T-helper 9 cell (primary cell): ENCODE measurements around the gene PBX4.
"Not testable (repeated sequence)": the region's sequence is repeated elsewhere in the genome, so short reads cannot be mapped to it uniquely, and the experiment has no call there.

ENCODE experiments used
- DNase-seq: peaks from one replicate; pipeline ENCODE4 v3.0.0-alpha.2; 2020

Gene PBX4

DNA sequence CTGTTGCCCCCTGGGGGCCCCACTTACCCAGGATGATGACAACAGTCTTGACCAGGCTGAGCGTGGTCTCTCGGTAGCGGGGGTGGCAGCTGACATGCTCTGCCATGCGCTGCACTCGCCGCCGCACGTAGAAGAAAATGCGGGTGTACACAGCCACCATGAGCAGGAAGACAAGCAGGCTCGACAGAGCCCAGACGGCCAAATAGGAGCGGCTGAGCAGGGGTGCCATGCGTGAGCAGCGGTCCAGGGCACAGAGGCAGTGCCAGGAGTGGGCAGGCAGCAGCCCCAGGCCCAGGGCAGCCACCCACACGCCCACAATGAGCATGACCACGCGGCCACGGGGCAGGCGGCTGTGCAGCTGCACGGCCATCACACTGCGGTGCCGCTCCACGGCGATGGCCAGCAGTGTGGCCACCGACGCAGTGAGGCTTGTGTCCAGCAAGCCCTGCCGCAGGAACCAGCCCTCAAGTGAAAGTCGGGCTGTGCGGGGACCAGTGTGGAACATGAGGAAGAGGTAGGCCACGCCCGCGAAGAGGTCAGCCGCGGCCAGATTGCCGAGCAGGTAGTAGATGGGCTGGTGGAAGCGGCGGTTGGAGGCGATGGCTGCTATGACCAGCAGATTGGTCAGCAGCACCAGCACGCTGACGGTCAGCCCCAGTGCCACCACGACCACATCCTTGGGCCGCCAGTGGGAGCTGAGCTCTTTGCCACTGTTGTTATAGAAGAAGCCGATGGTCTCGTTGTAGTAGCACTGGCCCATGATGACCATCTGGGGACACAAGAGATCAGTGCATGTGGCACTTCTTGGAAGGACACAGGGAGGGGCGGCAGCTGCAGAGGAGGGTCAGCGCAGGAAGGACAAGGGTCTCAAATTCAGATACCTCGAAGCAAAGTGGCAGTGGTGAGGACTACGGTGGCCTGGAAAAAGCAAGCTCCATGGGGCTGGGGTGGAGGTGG is 8.3 kb upstream of the PBX4 start:
- no peak for DNase-seq

DNA sequence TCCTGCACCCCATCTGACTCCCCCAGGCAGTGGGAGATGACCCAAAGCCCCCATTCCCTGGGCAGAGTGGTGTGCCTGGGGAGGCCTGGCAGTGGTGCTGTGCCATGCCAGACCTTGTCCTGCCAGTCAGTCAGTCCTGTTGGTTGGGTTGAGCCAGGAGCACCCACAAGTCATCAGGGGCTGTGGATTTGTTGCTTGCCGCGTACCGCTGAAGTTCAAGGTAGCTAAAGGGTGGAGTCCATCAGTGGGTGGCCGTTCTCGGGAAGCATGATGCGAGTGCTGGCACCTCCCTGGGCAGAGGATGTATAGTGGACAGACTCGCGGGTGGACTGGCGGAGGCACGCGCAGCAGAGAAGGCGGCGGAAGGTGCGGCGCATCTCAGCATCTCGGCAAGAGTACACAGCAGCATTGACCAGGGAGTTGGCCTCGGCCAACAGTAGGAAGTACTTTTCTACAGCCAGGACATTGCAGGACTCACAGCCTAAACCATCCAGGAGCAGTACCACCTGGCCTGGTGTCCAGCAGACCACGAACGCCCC is 5.6 kb upstream of the PBX4 start:
- DNase-seq = no peak

DNA sequence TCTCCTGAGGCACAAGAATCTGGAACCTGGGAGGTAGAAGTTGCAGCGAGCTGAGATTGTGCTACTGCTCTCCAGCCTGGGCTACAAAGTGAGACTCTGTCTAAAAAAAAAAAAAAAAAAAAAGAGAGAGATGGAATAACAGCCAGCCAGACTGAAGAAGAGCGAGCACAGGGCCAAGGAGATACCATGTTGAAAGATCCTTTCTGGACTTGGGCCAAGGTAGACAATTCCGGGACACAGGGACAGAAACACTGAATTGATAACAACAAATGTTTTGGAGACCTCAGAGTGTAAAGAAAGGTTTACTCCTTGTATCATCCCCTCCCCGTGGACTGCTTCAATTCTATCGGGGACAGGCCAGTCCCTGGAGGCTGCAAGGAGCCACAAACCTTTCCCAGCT is 4.9 kb upstream of the PBX4 start:
- no peak for DNase-seq

DNA sequence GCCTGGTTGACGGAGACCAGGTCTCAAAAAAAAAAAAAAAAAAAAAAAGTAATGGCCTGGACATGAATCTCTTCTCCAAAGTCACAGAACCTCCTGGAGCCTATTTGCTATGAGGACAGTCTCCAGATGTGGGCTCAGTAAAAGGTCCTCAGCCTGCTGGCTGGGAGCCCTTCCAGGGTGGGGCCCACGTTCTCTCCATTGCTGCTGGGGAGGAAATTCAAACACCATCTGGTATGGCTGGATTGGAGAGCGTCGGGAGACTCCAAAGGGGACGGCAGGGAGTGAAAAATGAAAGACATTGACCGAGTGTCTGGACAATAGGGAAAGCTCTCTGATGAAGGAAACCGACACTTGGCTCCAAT is 1.3 kb upstream of the PBX4 start:
- DNase-seq = no peak

DNA sequence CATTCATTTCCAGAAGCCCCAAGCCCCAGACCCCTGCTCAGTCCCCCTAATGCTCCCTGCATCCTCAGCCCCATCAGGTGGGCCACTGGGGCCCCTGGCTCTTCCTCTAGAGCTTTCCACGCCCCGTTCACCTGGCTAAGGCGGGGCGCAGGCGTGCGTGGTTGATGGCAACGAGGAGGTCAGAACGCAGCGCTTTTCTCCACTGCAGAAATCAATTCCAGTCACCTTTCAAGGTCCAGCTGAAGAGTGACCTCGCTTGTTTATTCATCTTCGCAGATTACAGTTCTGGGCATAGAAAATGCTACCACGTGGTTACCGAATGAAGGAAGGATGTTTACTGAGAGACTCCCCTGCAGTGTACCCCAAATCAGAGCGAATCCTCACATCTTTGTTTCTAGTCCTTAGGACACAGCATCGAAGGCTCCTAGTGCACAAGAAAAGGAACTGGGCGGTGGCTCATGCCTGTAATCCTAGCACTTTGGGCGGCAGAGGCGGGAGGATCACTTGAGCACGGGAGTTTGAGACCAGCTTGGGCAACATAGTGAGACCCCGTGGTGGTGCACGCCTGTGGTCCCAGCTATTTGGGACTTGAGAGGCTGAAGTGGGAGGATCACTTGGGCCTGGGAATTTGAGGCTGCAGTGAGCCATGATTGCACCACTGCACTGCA is 828 bp upstream of the PBX4 start:
- no peak for DNase-seq

DNA sequence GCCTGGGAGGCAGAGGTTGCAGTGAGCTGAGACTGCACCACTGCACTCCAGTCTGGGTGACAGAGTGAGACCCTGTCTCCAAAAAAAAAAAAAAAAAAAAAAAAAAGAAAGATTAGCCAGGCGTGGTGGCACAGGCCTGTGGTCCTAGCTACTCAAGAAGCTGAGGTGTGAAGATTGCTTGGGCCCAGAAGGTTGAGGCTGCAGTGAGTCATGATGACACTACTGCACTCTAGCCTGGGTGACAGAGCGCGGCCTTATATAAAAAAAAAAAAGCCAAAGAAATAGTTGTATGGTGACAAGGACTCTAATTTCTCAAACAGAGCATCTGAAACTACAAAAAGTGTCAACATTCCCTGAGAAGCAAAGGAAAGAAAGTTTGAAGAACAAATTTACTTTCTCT is 3.4 kb downstream of the PBX4 start:
- DNase-seq = peak; percentile 30

DNA sequence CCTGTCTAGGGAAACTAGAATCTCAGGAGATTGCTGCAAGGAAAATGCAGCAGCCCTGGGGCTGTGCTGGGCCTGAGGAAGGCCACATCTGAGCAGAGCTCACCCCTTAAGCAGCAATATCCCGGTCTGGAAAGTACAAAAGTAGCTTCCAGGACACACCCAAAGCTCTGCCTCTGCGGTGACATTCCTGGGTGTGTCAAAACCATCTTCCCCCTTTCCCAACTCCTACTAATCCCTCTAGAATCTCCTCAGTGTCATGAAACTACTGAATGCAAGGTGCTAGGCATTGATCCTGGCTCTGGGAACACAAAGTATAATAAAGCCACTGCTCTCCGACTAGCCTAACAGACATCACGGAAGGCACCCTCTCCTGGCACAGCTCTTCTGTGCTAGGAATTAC is 5.0 kb downstream of the PBX4 start:
- DNase-seq = no peak

DNA sequence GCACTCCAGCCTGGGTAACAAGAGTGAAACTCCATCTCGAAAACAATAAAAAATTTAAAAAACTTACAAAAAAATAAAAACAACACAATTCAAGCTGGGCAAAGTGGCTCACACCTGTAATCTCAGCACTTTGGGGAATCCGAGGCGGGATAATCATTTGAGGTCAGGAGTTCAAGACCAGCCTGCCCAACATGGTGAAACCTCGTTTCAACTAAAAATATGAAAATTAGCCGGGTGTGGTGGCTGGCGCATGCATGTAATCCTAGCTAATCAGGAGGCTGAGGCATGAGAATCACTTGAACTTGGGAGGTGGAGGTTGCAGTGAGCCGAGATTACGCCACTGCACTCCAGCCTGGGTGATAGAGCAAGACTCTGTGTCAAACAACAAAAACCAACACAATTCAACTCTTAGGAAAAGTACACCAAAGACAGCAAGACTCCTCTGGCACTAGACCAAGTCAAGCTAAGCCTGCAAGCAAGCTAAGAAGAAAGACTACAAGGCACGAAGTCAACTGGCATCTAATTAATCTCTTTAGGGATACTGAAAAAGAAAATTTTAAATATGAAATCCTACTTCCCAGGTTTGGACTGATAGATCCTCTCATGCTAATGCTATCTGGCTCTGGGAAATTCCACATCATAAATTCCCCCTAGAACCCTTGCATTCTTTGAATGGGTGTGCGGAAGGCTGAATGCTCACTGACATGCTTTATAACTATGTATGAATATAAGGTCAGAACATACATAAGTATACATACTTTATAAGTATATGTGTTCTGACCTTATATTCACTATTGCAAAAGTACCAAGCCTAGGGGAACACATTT is 7.9 kb downstream of the PBX4 start:
- DNase-seq = no peak

DNA sequence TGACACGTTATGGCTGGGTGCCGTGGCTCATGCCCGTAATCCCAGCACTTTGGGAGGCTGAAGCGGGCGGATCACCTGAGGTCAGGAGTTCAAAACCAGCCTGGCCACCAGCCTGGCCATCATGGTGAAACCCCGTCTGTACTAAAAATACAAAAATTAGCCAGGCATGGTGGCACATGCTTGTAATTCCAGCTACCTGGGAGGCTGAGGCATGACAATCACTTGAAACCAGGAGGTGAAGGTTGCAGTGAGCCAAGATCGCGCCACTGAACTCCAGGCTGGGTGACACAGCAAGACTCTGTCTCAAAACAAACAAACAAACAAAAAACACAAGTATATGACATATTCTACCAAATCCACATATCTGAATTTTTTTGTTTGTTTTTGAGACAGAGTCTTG is 11.8 kb downstream of the PBX4 start:
- DNase-seq = not testable (repeated sequence)

DNA sequence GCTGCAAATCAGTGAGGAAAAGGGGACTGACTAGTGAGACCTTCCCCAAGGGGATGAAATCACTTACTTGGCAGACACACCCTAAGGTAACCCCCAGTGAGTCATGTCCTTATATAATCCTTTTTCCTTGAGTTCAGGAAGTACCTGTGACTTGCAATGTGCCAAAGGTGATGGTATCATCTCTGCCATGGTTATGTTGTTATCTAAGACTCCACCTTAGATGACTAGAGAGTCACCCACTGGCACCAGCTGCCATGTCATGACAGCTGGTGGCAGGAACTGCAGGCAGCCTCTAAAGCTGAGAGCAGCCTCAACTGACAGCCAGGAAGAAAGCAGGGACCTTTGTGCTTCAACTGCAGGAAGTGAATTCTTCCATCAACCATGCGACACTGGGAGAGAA is 12.5 kb downstream of the PBX4 start:
- DNase-seq = peak; percentile 45

DNA sequence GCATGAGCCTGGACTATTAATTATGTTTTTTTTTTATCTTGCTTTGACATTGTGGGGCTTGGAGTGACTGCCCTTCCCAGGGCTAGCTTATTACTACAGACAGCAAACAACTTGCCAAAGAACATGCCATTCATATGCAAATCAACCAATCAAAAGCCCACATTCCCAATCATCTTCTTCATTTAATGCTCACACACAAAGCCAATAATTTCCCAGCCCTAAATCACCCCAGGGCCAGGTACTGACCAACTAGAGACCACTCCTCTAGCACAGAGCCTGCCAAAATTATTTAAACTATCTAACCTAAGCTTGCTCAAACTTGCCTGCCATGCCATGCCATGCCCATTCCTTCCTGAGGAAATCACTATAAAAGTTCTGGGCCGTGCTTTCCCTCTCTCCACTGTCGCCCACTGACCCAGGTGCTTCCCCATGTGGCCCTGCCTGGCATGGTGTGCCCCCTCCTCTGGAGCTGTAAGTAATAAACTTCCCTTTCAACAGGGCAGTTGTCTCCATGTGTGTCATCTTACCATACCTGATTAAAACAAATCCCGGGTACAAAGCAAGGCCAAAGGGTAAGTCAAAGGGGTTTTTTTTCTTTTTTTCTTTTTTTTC is 15.7 kb downstream of the PBX4 start:
- no peak for DNase-seq

DNA sequence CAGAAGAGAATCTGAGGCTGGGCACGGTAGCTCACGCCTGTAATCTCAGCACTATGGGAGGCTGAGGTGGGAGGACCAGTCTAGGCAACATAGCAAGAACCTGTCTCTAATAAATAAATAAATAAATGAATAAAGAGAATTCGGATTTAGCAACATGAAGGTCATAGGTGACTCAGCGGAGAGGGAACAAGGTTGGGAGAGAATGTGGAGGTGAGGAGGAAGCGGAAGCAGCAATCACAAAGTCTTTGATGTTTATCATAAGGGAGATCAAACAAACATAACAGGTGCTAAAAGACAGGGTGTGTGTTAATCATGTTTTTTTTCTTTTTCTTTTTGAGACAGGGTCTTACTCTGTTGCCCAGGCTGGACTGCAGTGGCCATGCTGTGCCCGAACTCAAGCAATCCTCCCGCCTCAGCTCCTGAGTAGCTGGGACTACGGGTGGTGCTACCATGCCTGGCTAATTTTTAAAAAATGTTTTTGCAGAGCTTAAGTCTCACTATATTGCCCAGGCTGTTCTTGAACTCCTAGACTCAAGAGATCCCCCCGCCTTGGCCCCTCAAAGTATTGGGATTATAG is 16.3 kb downstream of the PBX4 start:
- DNase-seq = no peak

DNA sequence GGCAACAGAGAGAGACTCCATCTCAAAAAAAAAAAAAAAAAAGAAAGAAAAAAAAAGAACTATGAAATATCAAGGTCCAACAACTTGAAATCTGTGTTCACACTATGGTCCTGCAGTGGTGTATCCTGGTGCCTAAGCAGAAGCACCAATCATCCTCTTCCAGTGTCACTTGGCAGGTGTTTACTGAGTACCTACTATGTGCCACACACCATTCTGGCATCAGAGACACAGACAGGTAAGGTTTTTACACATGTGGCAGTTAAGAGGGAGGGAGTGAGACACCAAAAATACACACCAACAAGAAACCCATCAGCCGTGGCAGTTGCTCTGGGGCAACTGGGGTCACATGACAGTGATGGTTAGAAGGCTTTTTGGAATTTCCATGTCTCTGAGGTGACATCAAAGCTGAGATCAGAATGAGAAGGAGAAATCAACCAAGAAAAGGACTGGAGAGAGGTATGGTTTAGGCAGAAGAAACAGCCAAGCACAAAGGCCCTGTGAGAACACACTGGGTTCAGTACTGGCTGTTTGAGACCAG is 17.6 kb downstream of the PBX4 start:
- no peak for DNase-seq

DNA sequence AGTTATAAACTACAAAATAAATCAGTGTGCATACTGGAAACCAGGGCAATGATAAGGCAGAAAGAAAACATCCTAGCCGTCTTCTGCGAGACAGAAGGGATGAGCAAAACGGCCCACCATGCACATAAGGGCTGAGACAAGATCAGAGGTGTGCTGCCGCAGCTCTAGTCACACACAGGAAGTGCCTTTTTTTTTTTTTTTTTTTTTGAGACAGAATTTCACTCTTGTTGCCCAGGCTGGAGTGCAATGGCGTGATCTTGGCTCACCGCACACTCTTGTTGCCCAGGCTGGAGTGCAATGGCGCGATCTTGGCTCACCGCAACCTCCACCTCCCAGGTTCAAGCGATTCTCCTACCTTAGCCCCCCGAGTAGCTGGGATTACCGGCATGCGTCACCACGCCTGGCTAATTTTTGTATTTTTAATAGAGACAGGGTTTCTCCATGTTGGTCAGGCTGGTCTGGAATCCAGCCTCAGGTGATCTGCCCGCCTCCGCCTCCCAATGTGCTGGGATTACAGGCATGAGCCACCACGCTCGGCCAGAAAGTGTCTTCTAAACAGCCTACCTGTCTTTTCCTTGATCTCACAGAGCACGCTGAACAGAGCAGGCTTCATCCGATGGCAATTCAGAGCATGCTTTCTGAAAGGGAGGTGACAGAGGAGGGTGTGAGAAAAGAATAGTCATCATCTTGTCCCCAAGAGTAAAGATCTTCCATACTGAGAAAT is 19.6 kb downstream of the PBX4 start:
- peak; percentile 56 for DNase-seq

DNA sequence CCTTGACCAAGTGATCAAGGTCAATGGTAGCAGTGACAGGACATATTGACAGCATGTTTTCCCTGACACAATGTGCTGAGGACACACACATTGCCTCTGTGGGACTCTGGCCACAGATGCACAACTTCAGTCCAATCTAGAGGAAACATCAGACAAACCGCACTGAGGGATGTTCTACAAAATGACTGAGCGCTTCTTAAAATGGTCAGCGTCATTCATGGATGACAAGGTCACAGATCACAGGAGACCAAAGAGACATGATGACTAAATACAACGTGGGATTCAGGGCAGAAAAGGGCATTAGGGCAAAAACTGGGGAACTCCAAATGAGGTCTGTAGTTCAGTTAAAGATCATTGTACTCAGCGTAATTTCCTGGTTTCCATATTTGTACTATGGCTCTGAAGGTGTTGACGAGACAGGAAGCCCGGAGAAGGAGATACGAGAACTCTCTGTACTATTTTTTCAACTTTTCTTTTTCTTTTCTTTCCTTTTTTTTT is 20.6 kb downstream of the PBX4 start:
- peak; percentile 32 for DNase-seq

DNA sequence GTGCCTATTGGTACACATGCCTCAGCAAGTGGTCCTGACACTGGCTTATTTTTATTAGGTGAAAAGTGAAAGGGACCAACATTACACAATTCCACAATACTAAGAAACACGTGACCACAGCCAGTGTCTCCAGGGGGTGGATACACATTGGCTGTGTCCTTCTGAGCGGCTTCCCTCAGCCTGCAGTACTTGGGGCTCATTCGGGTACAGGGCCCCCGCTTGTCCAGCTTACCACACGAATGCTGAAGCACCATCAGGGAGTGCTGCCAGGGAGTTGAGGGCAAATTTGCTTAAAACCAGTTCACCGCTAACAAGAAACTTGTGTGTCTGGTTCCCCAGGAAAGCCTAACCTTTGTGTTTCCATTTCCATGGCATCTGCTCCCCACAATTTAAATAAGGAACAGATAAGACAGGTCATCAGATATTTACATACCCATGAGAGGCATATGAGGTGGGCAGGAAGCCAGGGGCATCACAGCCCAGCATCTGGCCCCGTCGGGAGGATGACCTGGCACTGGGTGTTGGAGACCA is 23.3 kb downstream of the PBX4 start:
- no peak for DNase-seq

DNA sequence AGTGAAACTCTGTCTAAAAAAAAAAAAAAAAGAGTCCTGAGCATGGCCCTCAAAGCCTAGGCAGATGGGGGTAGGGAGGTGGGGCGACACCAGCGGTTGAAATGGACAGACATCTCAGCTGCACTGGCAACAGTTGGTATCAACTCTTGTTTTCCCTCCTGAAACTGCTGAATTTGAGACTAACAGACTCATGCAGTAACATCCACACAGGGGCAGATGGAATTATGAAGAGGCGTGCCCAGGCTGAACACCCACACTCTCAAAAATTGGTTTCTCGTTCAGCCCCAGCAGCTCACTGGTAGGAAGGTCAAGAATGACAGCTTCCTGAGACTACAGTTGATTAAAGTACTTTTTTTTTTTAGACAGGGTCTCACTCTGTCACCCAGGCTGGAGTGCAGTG is 24.1 kb downstream of the PBX4 start:
- no peak for DNase-seq

DNA sequence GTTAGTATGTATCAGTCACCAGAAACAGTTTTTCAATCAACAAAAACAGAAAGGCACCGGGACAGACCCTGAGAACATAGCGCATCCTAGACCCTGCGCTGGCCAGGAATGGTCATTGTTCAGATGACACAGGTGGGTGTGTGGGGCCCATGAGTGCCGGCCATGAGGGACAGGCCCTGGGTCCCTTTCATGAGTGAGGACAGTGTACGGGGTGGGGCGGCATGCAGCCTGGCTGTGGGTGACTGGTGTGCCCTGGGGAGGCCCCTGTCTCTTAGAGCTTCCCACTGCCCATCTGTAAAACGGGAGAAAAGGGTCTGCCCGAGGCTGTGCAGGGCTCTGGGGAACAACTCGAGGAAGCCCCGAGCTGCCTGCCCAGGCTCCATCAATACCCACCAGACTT is 25.8 kb downstream of the PBX4 start:
- no peak for DNase-seq

DNA sequence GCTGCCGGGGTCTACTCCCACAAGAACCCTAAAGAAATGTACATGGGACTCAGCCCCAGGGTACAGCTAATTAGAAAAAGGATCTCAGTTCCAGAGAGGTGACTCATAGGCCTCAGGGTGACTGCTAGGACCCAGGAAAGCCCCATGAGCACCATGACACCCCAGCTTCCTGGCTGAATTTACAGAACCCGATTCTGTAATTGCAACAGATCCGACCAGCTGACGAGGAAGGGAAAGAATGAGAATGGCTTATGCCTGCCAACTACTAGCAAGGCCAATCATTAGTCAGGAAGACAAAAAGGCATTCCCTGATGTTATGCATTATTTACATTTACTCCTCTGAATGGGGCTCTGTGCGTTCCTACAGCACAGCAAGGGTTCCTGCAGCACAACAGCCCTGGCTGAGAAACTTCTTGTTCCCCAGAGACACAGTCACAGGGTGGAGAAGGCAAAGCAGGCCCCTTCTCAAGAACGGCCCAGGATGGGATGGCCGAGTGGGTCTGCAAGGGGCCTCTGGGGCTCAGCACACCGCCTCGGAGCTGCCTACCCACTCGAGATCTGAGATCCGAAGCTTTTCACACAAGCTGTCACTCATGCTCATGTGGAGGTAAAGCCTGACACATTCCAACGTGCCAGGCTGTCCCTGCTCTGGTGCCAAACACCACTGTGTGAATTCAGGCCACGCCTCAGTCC is 27.2 kb downstream of the PBX4 start:
- DNase-seq = peak; percentile 60

DNA sequence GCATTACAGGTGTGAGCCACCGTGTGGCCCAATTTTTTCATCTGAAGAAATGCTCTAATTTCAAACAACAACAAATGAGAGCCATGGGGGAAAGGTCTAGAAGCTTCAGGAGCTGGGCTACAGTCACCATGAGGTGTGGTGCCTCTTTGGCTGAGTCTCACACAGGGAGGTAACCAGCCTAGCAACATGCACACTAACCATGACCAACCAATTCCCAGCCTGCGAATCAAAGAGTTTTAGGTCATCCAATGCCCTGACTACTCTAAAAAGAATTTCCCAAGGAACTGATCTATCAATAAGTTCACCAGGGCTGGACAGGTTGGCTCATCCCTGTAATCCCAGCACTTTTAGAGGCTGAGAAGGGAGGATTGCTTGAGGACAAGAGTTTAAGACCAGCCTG is 29.9 kb downstream of the PBX4 start:
- DNase-seq = no peak
